ENCODE results near the gene SLAMF6. TPM values are rescaled to one million over a fixed set of nuclear protein-coding genes. Genes with fewer than 3 reads are reported as not detected.
A peak's percentile ranks its signal among the peaks of the same experiment; 100 is the strongest.

Gene SLAMF6
- total RNA-seq, 4 donors from 2014 or later: 0.80 to 1.0 TPM; not detected in 2

- 66% methylated on average over 2 of the region's 2 CpGs for WGBS
- no peaks in the 10 kb centered on the region for H3K36me3 ChIP-seq
- H3K27me3 ChIP-seq: no peaks in the 10 kb centered on the region
- no peak overlapping the region for H3K4me3 ChIP-seq
- no peaks in the 10 kb centered on the region for H3K9me3 ChIP-seq
- H3K4me1 ChIP-seq: no peaks in the 10 kb centered on the region
- no peak overlapping the region for H3K27ac ChIP-seq
- TF ChIP-seq EP300 (IDR thresholded peaks at IDR 0.05) (no peak), CTCF (IDR thresholded peaks at IDR 0.05) (no peak), POLR2A (IDR thresholded peaks at IDR 0.05) (no peak), POLR2AphosphoS5 (IDR thresholded peaks at IDR 0.05) (no peak)
- no peak for DNase-seq (ENCODE audit: low spot score in 2 of 2)
Observed at GRCh38 chr1:160439718-160440117, 83.3 kb downstream of the SLAMF6 start.

- H3K4me3 ChIP-seq: no peak overlapping the region
- no peak overlapping the region for H3K27ac ChIP-seq
- no peaks in the 10 kb centered on the region for H3K4me1 ChIP-seq
- TF ChIP-seq CTCF (IDR thresholded peaks at IDR 0.05): no peak
- no peak for TF ChIP-seq POLR2AphosphoS5 (IDR thresholded peaks at IDR 0.05)
- no peak for TF ChIP-seq EP300 (IDR thresholded peaks at IDR 0.05)
- no peak for TF ChIP-seq POLR2A (IDR thresholded peaks at IDR 0.05)
- no peaks in the 10 kb centered on the region for H3K36me3 ChIP-seq
- H3K9me3 ChIP-seq: no peaks in the 10 kb centered on the region
- no peak for DNase-seq (ENCODE audit: low spot score in 2 of 2)
- 92% methylated on average over 2 of the region's 2 CpGs for WGBS
- no peaks in the 10 kb centered on the region for H3K27me3 ChIP-seq
Observed at GRCh38 chr1:160438935-160439334, 84.1 kb downstream of the SLAMF6 start.

GRCh38 chr1:160438317-160438918, 84.6 kb downstream of the SLAMF6 start:
- no peaks in the 10 kb centered on the region for H3K9me3 ChIP-seq
- H3K4me1 ChIP-seq: no peaks in the 10 kb centered on the region
- 78% methylated on average over 4 of the region's 4 CpGs for WGBS
- no peak for DNase-seq (ENCODE audit: low spot score in 2 of 2)
- H3K4me3 ChIP-seq: peak overlapping the region; percentile 9
- H3K36me3 ChIP-seq: no peaks in the 10 kb centered on the region
- TF ChIP-seq POLR2A (IDR thresholded peaks at IDR 0.05) (no peak), EP300 (IDR thresholded peaks at IDR 0.05) (no peak), CTCF (IDR thresholded peaks at IDR 0.05) (no peak), POLR2AphosphoS5 (IDR thresholded peaks at IDR 0.05) (no peak)
- H3K27me3 ChIP-seq: no peaks in the 10 kb centered on the region
- no peak overlapping the region for H3K27ac ChIP-seq

GRCh38 chr1:160437432-160438316, 85.4 kb downstream of the SLAMF6 start:
- no peak for TF ChIP-seq POLR2AphosphoS5 (IDR thresholded peaks at IDR 0.05)
- no peak for TF ChIP-seq EP300 (IDR thresholded peaks at IDR 0.05)
- no peak for TF ChIP-seq POLR2A (IDR thresholded peaks at IDR 0.05)
- no peak for TF ChIP-seq CTCF (IDR thresholded peaks at IDR 0.05)
- 69% methylated on average over 4 of the region's 4 CpGs for whole genome bisulfite sequencing
- peak overlapping the region; percentile 9 for H3K4me3 ChIP-seq
- DNase-seq (ENCODE audit: low spot score in 2 of 2): no peak
- H3K4me1 ChIP-seq: no peaks in the 10 kb centered on the region
- no peaks in the 10 kb centered on the region for H3K27me3 ChIP-seq
- H3K36me3 ChIP-seq: no peaks in the 10 kb centered on the region
- H3K27ac ChIP-seq: no peak overlapping the region
- H3K9me3 ChIP-seq: no peaks in the 10 kb centered on the region

GRCh38 chr1:160436966-160437365, 86.1 kb downstream of the SLAMF6 start:
- H3K36me3 ChIP-seq: no peaks in the 10 kb centered on the region
- H3K27ac ChIP-seq: no peak overlapping the region
- no peaks in the 10 kb centered on the region for H3K4me1 ChIP-seq
- 69% methylated on average over 2 of the region's 2 CpGs for WGBS
- DNase-seq (ENCODE audit: low spot score in 2 of 2): no peak
- no peaks in the 10 kb centered on the region for H3K27me3 ChIP-seq
- no peak for TF ChIP-seq CTCF (IDR thresholded peaks at IDR 0.05)
- H3K4me3 ChIP-seq: no peak overlapping the region
- H3K9me3 ChIP-seq: no peaks in the 10 kb centered on the region
